Endothelial cell of umbilical vein (primary cell): ENCODE results near the gene SLC12A6. TPM values are rescaled to one million over a fixed set of nuclear protein-coding genes. Genes with fewer than 3 reads are reported as not detected.
A peak's percentile ranks its signal among the peaks of the same experiment; 100 is the strongest.

Source experiments
- BruUV-seq: library from RNA; stranded (reverse); fragments of 400-500 nt; replicated peaks from 2 replicates; lab custom pipeline; 2021; lab: Mats Ljungman, UMichigan
- CTCF ChIA-PET: fragments of 300-600, 350-600 bp; sonication (Branson Sonifier 250); formaldehyde crosslinking; loops from one replicate; lab custom pipeline; 2021; ENCODE audit warnings: antibody characterized with exemption, inconsistent platforms; lab: Charles Lee
- POLR2A ChIA-PET: fragments of 300-600, 350-600 bp; sonication (Branson Sonifier 250); formaldehyde crosslinking; loops from one replicate; lab custom pipeline; 2021; ENCODE audit warnings: antibody characterized with exemption, inconsistent platforms; lab: Charles Lee
- DNase-seq: peaks from one replicate; pipeline ENCODE4 v3.0.0-alpha.2; 2011; ENCODE audit warnings: low read depth, low spot score
- FAIRE-seq: peaks from 2 replicates; lab custom pipeline; 2011; peaks lifted over from hg19 to GRCh38; lab: Jason Lieb, UNC
- H2AFZ ChIP-seq: 2 replicates; pipeline ENCODE4 v1.6.0; 2012; ENCODE audit warnings: low read depth, low read length, control low read depth, inconsistent platforms
- H3K27ac ChIP-seq: 2 replicates; pipeline ENCODE4 v1.5.1; 2011; ENCODE audit warnings: low read depth, mild to moderate bottlenecking, control low read depth, low read length, moderate library complexity; ENCODE audit not compliant: insufficient read depth
- H3K27me3 ChIP-seq, 2 experiments: 2 replicates each; pipeline versions ENCODE4 v1.6.0 to v1.6.1; 2011; ENCODE audit warnings: low read length in 2 of 2, mixed read lengths in 1 of 2; ENCODE audit not compliant: control insufficient read depth in 2 of 2, insufficient read depth in 2 of 2
- H3K36me3 ChIP-seq, 2 experiments: 2 replicates in 1 of 2; 3 replicates in 1 of 2; pipeline ENCODE4 v1.5.1; 2011; ENCODE audit warnings: low read length in 2 of 2, mild to moderate bottlenecking in 1 of 2, moderate library complexity in 1 of 2; ENCODE audit not compliant: control insufficient read depth in 2 of 2, insufficient read depth in 2 of 2; ENCODE audit errors: extremely low read depth in 1 of 2
- H3K4me1 ChIP-seq: 3 replicates; pipeline ENCODE4 v1.5.1; 2011; ENCODE audit warnings: mild to moderate bottlenecking, low read length; ENCODE audit not compliant: control insufficient read depth, insufficient read depth; ENCODE audit errors: extremely low read depth
- H3K4me2 ChIP-seq: 2 replicates; pipeline ENCODE4 v1.6.1; 2011; ENCODE audit warnings: low read length, control low read depth, mixed read lengths; ENCODE audit not compliant: insufficient read depth
- H3K4me3 ChIP-seq, 3 experiments: fragments of 200-600 bp in 1 of 3; sonication (generic), shearing (Covaris generic) in 1 of 3; replicated peaks in 1 of 3; 2 replicates each; pipeline ENCODE4 v1.5.1; 2011 to 2016; ENCODE audit warnings: control low read depth in 3 of 3, low read length in 3 of 3, mild to moderate bottlenecking in 2 of 3, inconsistent platforms in 1 of 3, low read depth in 1 of 3, moderate library complexity in 1 of 3; ENCODE audit not compliant: insufficient read depth in 1 of 3
- H3K79me2 ChIP-seq: 2 replicates; pipeline ENCODE4 v1.6.0; 2012; ENCODE audit warnings: low read length, inconsistent platforms; ENCODE audit not compliant: control insufficient read depth, insufficient read depth
- H3K9ac ChIP-seq: replicated peaks from 2 replicates; pipeline ENCODE3; 2011; ENCODE audit warnings: low read length, control low read depth; ENCODE audit not compliant: insufficient read depth; ENCODE audit errors: extremely low read depth
- H3K9me1 ChIP-seq: replicated peaks from 3 replicates; pipeline ENCODE4 v1.6.0; 2011; ENCODE audit warnings: mild to moderate bottlenecking, low read length; ENCODE audit not compliant: control insufficient read depth, insufficient read depth; ENCODE audit errors: extremely low read depth
- H3K9me3 ChIP-seq: replicated peaks from 2 replicates; pipeline ENCODE4 v1.5.1; 2012; ENCODE audit warnings: low read length, inconsistent platforms; ENCODE audit not compliant: control insufficient read depth, insufficient read depth
- H4K20me1 ChIP-seq: replicated peaks from 2 replicates; pipeline ENCODE3; 2011; ENCODE audit warnings: mild to moderate bottlenecking, low read length; ENCODE audit not compliant: control insufficient read depth, insufficient read depth; ENCODE audit errors: extremely low read depth
- CTCF ChIP-seq, 2 donors: IDR thresholded peaks; 1 replicate in 1 of 2; 2 replicates in 1 of 2; pipeline ENCODE4 v1.5.1; 2011; ENCODE audit warnings: low read length in 2 of 2, mild to moderate bottlenecking in 2 of 2, moderate library complexity in 2 of 2, control low read depth in 1 of 2, inconsistent platforms in 1 of 2, low read depth in 1 of 2; ENCODE audit not compliant: insufficient read depth in 1 of 2; ENCODE audit errors: extremely low read depth in 1 of 2
- EZH2 ChIP-seq: IDR thresholded peaks from 2 replicates; pipeline ENCODE4 v1.6.1; 2012; ENCODE audit warnings: borderline replicate concordance, low read depth, mild to moderate bottlenecking, moderate library complexity, low read length, inconsistent platforms; ENCODE audit not compliant: severe bottlenecking
- FOS ChIP-seq: IDR thresholded peaks from 2 replicates; pipeline ENCODE4 v1.6.1; 2011; ENCODE audit warnings: mild to moderate bottlenecking, low read length, moderate library complexity, borderline replicate concordance; ENCODE audit not compliant: insufficient read depth
- GATA2 ChIP-seq: IDR thresholded peaks from 2 replicates; pipeline ENCODE4 v1.7.0; 2011; ENCODE audit warnings: low read depth, mild to moderate bottlenecking, moderate library complexity, mixed read lengths, low read length; ENCODE audit not compliant: insufficient read length, insufficient read depth
- JUN ChIP-seq: IDR thresholded peaks from 2 replicates; pipeline ENCODE4 v1.6.1; 2011; ENCODE audit warnings: borderline replicate concordance, low read depth; ENCODE audit not compliant: insufficient read length, insufficient read depth
- MAX ChIP-seq: IDR thresholded peaks from 2 replicates; pipeline ENCODE4 v1.6.1; 2011; ENCODE audit not compliant: insufficient read depth, insufficient read length
- MYC ChIP-seq: IDR thresholded peaks from one replicate; pipeline ENCODE4 v1.6.1; 2011; ENCODE audit warnings: mild to moderate bottlenecking, low read depth, low read length
- POLR2A ChIP-seq: IDR thresholded peaks from 2 replicates; pipeline ENCODE4 v1.6.1; 2012; ENCODE audit warnings: low read depth, mild to moderate bottlenecking, control low read depth, low read length
- POLR2AphosphoS5 ChIP-seq: IDR thresholded peaks from 2 replicates; pipeline ENCODE4 v1.6.1; 2012; ENCODE audit warnings: low read depth, mild to moderate bottlenecking, control low read depth, low read length, moderate library complexity; ENCODE audit not compliant: insufficient read depth
- dilution Hi-C: fragments of 300-500 bp; cut with MboI; formaldehyde crosslinking; loops from one replicate; pipeline ENCODE4 v1.15.0; 2019; ENCODE audit warnings: low sequenced_read_pairs; ENCODE audit not compliant: extremely low pct_ligation_motif_present
- intact Hi-C: fragments of 100-400 bp; cut with micrococcal nuclease; formaldehyde crosslinking; loops from one replicate; pipeline ENCODE4 v1.10.0; 2022
- polyA plus RNA-seq, 4 experiments: library from polyadenylated mRNA; depleted of rRNA in 3 of 4; stranded (reverse) in 3 of 4; unstranded in 1 of 4; fragments of >200 nt; gene quantifications; 2 replicates each; pipeline versions ENCODE4 v1.2.1 to v1.2.3, GENCODE V29; 2011 to 2012; ENCODE audit warnings: missing spikeins in 1 of 4
- total RNA-seq: library from RNA; stranded (reverse); gene quantifications from 2 replicates; pipeline ENCODE4 v1.2.3, GENCODE V29; 2021

The SLC12A6 gene
- total and polyA plus RNA-seq, 2 donors (not counting 3 experiments of a cell fraction or from before 2014, with no cell fraction given): 21.4 to 27.1 TPM

- peaks cover 21% of the 10 kb centered on the region for H3K4me1 ChIP-seq
- DNase-seq: peak; percentile 64
Observed at GRCh38 chr15:34243226-34243625, 94.4 kb downstream of the SLC12A6 start.

More at GRCh38 chr15:34243226-34243625, 94.4 kb downstream of the SLC12A6 start:
- H3K4me2 ChIP-seq: no peak overlapping the region
- no peaks in the 10 kb centered on the region for H3K27me3 ChIP-seq
- no peak overlapping the region for H3K27ac ChIP-seq
- ChIA-PET CTCF (interaction anchor here (0.9 to 5.6 kb wide), 11 partner anchors 21 to 344 kb away, joined by 3 to 77 read pairs (median 4); partner anchors contain the start of genes LPCAT4, NOP10 and NUTM1), POLR2A (no interaction called here)
- no peaks in the 10 kb centered on the region for H3K79me2 ChIP-seq
- intact Hi-C loops: no loop called here
- no peak overlapping the region for H2AFZ ChIP-seq
- H3K4me3 ChIP-seq: no peak overlapping the region
- BruUV-seq: no TSS peak
- H3K9me3 ChIP-seq: no peaks in the 10 kb centered on the region
- dilution Hi-C loops: no loop called here
- no peak overlapping the region for H3K9ac ChIP-seq
- H3K36me3 ChIP-seq: peaks cover 0 to 5% of the 10 kb centered on the region in 2 experiments
- no peak for TF ChIP-seq MYC
- no peak for TF ChIP-seq FOS
- no peak for TF ChIP-seq EZH2
- TF ChIP-seq POLR2AphosphoS5: no peak
- no peak for TF ChIP-seq JUN
- TF ChIP-seq MAX: no peak
- TF ChIP-seq CTCF (IDR thresholded peaks at IDR 0.05; ENCODE audit: extremely low read depth in 1 of 2, insufficient read depth in 1 of 2, low read depth in 1 of 2, low read length in 2 of 2): no peak
- no peak for TF ChIP-seq POLR2A
- TF ChIP-seq GATA2: no peak
- H3K9me1 ChIP-seq: no peaks in the 10 kb centered on the region
- H4K20me1 ChIP-seq: no peaks in the 10 kb centered on the region
- no peak for FAIRE-seq
